Measurements from ENCODE around the gene CALCB. TPM values are rescaled to one million over a fixed set of nuclear protein-coding genes. Genes with fewer than 3 reads are reported as not detected.

The CALCB gene
- total RNA-seq, 2 donors from 2014 or later, result 1.5 TPM; not detected in 1

DNA sequence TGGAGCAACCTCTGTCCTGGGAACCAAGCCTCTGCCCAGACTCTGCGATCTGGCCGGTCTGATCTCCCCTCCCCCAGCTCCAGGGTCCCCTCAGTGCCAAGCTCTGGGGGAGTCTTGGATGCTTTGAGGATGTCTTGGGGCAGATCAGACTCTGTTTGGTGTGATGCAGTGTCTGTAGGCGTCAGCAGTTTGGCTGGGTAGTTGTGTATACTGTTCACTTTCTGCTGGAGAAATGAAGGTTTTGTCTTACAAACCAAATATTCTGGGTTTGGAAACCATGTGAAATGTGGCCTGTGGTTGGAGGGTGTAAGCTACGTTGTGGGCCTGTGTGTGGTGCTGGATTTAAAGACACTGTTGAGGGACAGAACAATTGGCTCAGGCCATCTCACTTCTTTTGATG, 46.0 kb downstream of the CALCB start:
- Histone ChIP-seq H3K27me3 (replicated peaks; ENCODE audit: insufficient read depth) (no peaks in the 10 kb centered on the region), H3K4me3 (no peak overlapping the region), H3K36me3 (no peaks in the 10 kb centered on the region), H3K27ac (no peak overlapping the region), H3K4me1 (ENCODE audit: control insufficient read depth in 1 of 2, low read depth in 2 of 2) (peaks cover 0 to 6% of the 10 kb centered on the region in 2 donors), H3K9me3 (no peaks in the 10 kb centered on the region)
- TF ChIP-seq, protein P1, sequence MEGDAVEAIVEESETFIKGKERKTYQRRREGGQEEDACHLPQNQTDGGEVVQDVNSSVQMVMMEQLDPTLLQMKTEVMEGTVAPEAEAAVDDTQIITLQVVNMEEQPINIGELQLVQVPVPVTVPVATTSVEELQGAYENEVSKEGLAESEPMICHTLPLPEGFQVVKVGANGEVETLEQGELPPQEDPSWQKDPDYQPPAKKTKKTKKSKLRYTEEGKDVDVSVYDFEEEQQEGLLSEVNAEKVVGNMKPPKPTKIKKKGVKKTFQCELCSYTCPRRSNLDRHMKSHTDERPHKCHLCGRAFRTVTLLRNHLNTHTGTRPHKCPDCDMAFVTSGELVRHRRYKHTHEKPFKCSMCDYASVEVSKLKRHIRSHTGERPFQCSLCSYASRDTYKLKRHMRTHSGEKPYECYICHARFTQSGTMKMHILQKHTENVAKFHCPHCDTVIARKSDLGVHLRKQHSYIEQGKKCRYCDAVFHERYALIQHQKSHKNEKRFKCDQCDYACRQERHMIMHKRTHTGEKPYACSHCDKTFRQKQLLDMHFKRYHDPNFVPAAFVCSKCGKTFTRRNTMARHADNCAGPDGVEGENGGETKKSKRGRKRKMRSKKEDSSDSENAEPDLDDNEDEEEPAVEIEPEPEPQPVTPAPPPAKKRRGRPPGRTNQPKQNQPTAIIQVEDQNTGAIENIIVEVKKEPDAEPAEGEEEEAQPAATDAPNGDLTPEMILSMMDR (IDR thresholded peaks at IDR 0.05), result no peak
- ATAC-seq (ENCODE audit: insufficient number of reproducible peaks, low FRiP score, low read depth) (no peak), DNase-seq (ENCODE audit: low spot score) (no peak)

GRCh38 chr11:15119826-15120225, 46.4 kb downstream of the CALCB start:
- Histone ChIP-seq H3K27me3 (replicated peaks; ENCODE audit: insufficient read depth) (no peaks in the 10 kb centered on the region), H3K27ac (no peak overlapping the region), H3K9me3 (no peaks in the 10 kb centered on the region), H3K4me3 (no peak overlapping the region), H3K36me3 (no peaks in the 10 kb centered on the region), H3K4me1 (ENCODE audit: control insufficient read depth in 1 of 2, low read depth in 2 of 2) (peaks cover 0 to 5% of the 10 kb centered on the region in 2 donors)
- DNase-seq (ENCODE audit: low spot score), result no peak
- ATAC-seq (ENCODE audit: insufficient number of reproducible peaks, low FRiP score, low read depth), result no peak
- TF ChIP-seq, protein P1 (IDR thresholded peaks at IDR 0.05), result no peak

DNA sequence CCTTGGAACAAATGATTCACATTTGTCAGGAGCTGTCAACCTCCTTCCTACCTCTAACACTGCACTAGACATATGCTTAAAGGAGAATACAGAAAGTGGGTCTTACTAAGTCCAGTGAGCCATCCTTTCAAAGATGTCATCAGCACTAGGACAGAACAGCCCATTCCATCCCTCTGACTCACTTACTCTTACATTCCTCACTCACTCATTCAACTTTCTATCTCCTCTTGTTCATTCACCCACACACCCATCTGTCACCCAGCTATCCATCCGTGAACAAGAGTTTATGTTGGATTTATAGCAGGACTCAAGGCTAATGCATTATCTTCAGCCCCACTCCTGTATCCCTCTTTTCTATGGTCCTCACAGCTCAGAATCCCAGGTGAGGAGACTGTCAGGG, 50.5 kb downstream of the CALCB start:
- no peak for ATAC-seq (ENCODE audit: insufficient number of reproducible peaks, low FRiP score, low read depth)
- no peaks in the 10 kb centered on the region for H3K36me3 ChIP-seq
- H3K4me3 ChIP-seq, result no peak overlapping the region
- DNase-seq (ENCODE audit: low spot score), result no peak
- no peaks in the 10 kb centered on the region for H3K27me3 ChIP-seq (replicated peaks; ENCODE audit: insufficient read depth)
- H3K4me1 ChIP-seq (ENCODE audit: control insufficient read depth in 1 of 2, low read depth in 2 of 2), result no peaks in the 10 kb centered on the region
- TF ChIP-seq, protein P1 (IDR thresholded peaks at IDR 0.05), result no peak
- no peak overlapping the region for H3K27ac ChIP-seq
- no peaks in the 10 kb centered on the region for H3K9me3 ChIP-seq

- ATAC-seq (ENCODE audit: insufficient number of reproducible peaks, low FRiP score, low read depth) (no peak), DNase-seq (ENCODE audit: low spot score) (no peak)
- Histone ChIP-seq H3K9me3 (no peaks in the 10 kb centered on the region), H3K4me1 (ENCODE audit: control insufficient read depth in 1 of 2, low read depth in 2 of 2) (no peaks in the 10 kb centered on the region), H3K4me3 (no peak overlapping the region), H3K27ac (no peak overlapping the region), H3K36me3 (no peaks in the 10 kb centered on the region), H3K27me3 (replicated peaks; ENCODE audit: insufficient read depth) (no peaks in the 10 kb centered on the region)
- TF ChIP-seq, protein P1 (IDR thresholded peaks at IDR 0.05), result no peak
Measured at GRCh38 chr11:15124528-15124927, 51.1 kb downstream of the CALCB start.

- H3K4me3 ChIP-seq, result no peak overlapping the region
- no peak for DNase-seq (ENCODE audit: low spot score)
- TF ChIP-seq, protein P1 (IDR thresholded peaks at IDR 0.05), result no peak
- no peak overlapping the region for H3K27ac ChIP-seq
- peak; percentile 7 for ATAC-seq (ENCODE audit: insufficient number of reproducible peaks, low FRiP score, low read depth)
- no peaks in the 10 kb centered on the region for H3K27me3 ChIP-seq (replicated peaks; ENCODE audit: insufficient read depth)
- H3K36me3 ChIP-seq, result no peaks in the 10 kb centered on the region
- no peaks in the 10 kb centered on the region for H3K4me1 ChIP-seq (ENCODE audit: control insufficient read depth in 1 of 2, low read depth in 2 of 2)
- no peaks in the 10 kb centered on the region for H3K9me3 ChIP-seq
Measured at GRCh38 chr11:15127341-15127740, 53.9 kb downstream of the CALCB start.

Other genes with a start within 250 kb of the CALCB start
- gene CYP2R1, start 181.4 kb upstream of the CALCB start, total RNA-seq, result 10 to 100 TPM; 12.6 to 22.4 TPM
- 1 to 10 TPM in 1 of 2 donors, not detected in 1; 3.1 TPM for gene CALCA, start 101.2 kb upstream of the CALCB start, total RNA-seq
- under 1 TPM in 1 of 2 donors, not detected in 1; 0.35 TPM for gene INSC, start 41.3 kb downstream of the CALCB start, total RNA-seq

All from thoracic aorta (tissue), 2 donors.